NCI-H2196 (cell line): ENCODE results near the gene LCORL.
"Not testable (repeated sequence)": the region's sequence is repeated elsewhere in the genome, so short reads cannot be mapped to it uniquely, and the experiment has no call there.

Experiments used
- DNase-seq: peaks from one replicate; lab custom pipeline; 2025; ENCODE audit not compliant: unreplicated experiment; lab: John Stamatoyannopoulos, UW

The LCORL gene

GRCh38 chr4:17933126-17933525 lies 88.4 kb downstream of the LCORL start:
- DNase-seq: no peak

DNA sequence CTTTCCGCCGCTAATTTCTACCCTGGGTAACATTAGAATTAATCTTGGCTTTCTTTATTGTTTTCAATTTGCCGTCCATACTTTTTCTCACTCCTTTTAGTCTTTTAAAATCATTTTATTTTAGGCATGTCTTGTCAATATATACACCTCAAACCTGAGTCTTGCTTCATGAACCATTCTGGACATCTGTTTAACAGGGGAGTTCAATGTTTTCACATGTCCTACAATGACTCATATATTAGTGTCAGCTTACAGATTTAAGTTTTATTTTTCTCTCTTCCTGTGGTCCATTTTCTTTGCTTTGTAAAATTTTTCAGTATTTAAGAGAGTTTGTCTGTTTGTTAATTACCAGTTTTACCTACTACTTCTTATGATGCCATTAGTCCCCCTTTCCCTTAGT lies 89.5 kb downstream of the LCORL start:
- DNase-seq: no peak

DNA sequence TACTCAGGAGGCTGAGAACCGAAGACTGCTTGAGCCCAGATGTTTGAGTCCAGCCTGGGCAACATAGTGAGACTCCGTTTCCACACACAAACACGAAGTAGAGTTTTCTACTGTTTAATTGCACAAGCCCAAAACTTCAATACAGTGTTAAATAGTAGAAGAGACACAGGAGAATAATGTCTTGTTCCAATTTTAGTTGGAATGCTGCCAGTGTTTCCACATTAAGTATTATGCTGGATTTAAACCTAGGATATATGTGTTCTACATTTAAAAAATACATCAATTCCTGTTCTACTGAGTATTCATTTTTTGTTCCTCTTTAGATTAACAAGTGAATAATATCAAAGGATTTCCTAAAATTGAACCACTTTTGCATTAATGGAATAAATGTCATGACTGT lies 91.3 kb downstream of the LCORL start:
- no peak for DNase-seq

DNA sequence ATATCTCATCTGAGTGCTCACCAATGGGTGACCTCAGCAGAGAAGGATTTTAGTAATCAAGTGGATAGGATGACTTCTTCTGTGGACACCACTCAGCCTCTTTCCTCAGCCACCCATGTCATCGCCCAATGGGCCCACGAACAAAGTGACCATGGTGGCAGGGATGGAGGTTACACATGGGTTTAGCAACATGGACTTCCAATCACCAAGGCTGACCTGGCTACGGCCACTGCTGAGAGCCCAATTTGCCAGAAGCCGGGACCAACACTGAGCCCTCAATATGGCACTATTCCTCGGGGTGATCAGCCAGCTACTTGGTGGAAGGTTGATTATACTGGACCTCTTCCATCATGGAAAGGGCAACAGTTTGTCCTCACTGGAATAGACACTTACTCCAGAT lies 97.4 kb downstream of the LCORL start:
- no peak for DNase-seq

- DNase-seq: no peak
These were observed 100.1 kb downstream of the LCORL start for GRCh38 chr4:17921451-17921850.

DNA sequence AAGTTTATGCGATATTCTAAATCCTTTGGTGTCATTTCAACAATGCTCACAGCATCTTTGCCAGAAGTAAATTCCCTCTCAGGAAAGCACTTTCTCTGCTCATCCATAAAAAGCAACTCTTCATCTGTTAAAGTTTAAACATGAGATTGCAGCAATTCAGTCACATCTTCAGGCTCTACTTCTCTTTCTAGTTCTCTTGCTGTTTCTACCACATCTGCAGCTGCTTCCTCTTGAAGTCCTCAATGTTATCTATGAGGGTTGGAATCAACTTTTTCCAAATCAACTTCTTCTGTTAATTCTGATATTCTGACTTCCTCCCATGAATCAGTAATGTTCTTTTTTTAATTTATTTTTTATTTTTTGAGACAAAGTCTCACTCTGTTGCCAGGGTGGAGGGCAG lies 100.9 kb downstream of the LCORL start:
- no peak for DNase-seq

DNA sequence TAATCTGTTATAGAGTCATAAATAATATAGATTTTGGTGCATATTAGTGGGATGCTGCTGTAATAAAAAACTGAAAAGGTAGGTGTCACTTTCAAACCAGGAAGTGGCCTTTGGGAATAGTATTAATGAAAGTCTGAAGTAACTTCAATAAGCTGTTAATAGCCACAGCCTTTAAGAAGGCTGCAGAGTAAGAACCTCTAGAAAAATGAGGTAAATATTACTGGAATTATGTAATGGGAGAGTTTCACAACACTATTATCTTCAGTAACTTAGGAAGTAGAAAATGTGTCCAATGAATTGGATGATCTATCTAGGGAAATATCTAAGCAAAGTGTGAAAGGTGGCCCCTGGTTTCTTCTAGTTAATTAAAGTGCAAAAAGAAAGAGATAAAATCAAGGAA lies 106.1 kb downstream of the LCORL start:
- no peak for DNase-seq

- no peak for DNase-seq
These were observed 109.5 kb downstream of the LCORL start for GRCh38 chr4:17912011-17912410.

GRCh38 chr4:17911608-17912007 lies 109.9 kb downstream of the LCORL start:
- no peak for DNase-seq

DNA sequence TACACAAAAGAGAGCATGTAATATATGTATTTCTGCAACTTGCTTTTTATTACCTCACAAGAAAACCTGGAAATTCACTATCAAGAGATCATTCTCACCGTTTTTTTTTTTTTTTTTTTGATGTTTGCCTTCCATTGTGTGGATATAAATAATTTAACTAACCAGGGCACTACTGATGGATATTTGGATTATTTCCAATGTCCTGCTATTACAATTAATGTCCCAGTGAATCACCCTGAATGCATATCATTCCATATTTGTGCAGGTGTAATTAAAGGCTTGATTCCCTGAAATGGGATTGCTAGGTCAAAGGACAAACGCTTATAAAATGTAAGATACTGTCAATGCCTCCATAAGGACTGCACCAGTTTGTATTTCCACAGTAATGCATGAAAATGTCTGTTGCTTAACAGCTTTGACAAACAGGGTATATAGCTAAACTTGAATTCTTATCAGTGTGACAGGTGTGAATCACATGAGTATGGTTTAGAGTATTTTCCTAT lies 123.0 kb downstream of the LCORL start:
- no peak for DNase-seq

DNA sequence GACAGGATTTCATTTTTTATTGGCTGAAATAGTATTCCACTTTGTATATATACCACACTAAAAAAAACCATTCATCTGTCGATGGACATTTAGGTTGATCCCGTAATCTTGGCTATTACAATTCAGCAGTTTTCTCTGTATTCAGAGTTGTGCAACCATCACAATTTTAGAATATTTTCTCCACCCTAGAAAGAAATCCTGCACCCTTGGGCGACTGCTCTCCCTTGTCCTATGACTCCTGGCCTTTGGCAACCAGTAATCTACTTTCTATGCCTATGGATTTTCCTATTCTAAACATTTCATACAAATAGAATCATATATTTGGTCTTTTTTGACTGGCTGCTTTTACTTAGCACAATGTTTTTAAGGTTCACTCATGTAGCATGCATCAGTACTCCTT lies 126.1 kb downstream of the LCORL start:
- no peak for DNase-seq

GRCh38 chr4:17894421-17894820 lies 127.1 kb downstream of the LCORL start:
- no peak for DNase-seq

DNA sequence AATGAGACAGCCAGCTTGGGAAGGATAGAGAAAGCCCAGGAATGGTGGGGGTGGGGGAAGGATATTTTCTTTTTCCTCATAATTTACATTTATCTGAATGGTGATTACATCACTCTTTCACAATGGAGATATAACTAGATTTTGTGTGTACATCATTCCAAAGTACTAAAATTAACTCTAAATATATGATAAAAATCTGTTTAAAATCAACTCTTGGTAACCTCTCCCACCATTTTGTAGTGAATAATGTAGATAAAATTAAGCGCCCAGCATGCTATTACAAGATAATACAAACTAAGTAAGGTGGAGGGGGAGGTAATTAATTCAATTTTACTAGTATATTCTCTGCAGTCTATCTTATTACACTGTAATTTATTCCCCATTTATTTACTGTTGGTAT lies 131.9 kb downstream of the LCORL start:
- no peak for DNase-seq

- DNase-seq: no peak
These were observed 137.0 kb downstream of the LCORL start for GRCh38 chr4:17884511-17884910.

DNA sequence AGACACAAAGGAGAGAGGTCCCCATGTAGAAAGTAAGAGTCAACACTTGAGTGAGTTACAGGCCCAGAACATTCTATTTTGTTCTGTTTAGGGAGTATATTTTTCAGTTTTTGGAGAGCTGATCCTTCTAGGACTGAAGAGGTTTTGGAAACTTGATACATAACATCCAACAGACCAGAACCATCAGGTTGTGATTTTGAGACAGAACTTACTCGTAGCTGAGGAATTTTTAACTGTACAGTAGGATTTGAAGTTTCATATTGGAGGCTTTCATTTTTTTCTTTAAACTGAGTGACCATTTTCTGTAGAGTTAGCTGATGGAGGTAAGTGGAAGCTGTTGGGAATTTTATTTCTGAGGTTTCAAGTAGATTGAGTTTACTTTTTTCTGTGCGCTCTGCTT lies 137.5 kb downstream of the LCORL start:
- no peak for DNase-seq

- no peak for DNase-seq
These were observed 143.9 kb downstream of the LCORL start for GRCh38 chr4:17877661-17878060.

GRCh38 chr4:17876943-17877342 lies 144.6 kb downstream of the LCORL start:
- DNase-seq: no peak

DNA sequence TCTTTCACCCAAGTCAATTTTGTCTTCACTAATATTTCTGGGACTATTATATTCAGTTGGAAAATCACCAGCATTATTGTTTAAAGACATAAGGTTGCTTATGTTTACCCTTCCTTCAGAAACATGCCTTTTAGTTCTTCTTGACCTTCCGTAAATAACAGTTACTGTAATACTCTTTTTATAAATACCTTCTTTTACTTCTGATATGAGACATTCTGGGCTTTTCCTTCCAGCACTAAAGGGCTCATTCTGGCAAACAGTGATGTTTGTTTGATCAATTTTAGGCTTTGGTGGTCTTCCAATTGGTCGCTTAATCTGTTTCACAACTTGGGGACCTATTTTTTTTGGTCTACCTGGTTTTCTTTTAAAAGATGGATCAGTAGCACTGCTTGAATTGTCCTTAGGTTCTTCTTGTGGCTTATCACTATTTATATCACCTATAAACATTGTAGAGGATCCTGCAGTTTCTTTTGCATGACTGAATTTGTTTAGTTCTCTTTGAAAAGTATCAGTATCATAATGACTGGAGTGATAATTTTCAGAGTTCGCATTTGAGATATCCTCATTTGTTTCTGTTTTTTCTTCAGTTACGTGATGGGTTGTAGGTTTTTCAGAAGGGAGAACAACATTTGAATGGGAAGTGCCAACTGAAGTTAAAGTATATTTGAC lies 146.0 kb downstream of the LCORL start:
- DNase-seq: no peak

DNA sequence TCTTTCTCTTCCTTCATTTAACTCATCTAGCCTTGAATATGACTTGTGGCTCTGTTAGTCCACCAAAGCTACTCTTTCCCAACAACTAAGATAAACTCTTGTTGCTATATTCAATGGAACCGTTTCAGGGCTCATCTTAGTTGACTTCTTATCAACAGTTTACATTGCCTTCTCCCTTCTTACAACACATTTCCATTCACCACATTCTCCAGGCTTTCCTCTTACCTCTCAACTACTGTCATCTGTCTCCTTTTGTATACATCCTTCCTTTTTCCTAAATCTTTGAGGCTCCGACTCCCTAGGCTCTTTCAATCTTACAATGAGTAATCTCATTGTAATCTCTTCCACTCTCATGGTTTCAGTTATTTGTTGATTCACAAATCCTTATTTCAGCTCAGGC lies 152.2 kb downstream of the LCORL start:
- no peak for DNase-seq

- no peak for DNase-seq
These were observed 154.3 kb downstream of the LCORL start for GRCh38 chr4:17867276-17867675.

DNA sequence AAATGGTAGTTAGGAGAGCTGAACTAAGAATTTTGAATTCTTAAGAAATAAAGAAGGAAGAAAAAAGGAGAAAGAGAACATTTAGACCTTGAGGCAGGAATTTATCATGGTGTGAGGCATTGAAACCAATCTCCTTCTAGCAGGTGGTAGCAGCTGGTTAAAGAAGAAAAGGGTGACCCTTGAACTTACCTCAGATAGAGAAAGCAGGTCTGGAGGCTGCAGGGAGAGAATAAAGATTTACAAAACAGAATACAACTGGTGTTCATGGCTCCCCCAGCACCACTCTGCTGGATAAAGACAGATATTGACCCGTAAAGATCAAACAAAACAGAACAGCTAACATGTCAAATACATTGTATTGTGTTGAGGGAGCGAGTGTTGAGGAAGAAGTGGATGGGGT lies 154.7 kb downstream of the LCORL start:
- DNase-seq: no peak

GRCh38 chr4:17865866-17866363 lies 155.6 kb downstream of the LCORL start:
- no peak for DNase-seq

DNA sequence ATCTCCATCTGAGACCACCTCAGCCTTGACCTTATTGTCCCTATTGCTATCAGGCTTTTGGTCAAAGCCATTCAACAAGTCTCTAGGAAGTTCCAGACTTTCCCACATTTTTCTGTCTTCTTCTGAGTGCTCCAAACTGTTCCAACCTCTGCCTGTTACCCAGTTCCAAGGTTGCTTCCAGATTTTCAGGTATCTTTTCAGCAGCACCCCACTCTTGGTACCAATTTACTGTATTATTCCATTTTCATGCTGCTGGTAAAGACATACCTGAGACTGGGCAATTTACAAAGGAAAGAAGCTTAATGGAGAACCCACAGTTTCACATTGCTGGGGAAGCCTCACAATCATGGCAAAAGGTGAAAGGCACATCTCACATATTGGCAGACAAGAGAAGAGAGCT lies 159.6 kb downstream of the LCORL start:
- not testable (repeated sequence) for DNase-seq
